ENCODE measurements around the gene CDC42BPG. TPM values are rescaled to one million over a fixed set of nuclear protein-coding genes. Genes with fewer than 3 reads are reported as not detected.
A peak's percentile ranks its signal among the peaks of the same experiment; 100 is the strongest.

The CDC42BPG gene
- total and polyA plus RNA-seq, 9 of the 15 experiments (the other 6 are each of a cell fraction or from before 2014, with no cell fraction given) = 0.04 to 8.8 (median 2.1) TPM

- TF ChIP-seq CEBPZ (IDR thresholded peaks at IDR 0.05; ENCODE audit: borderline replicate concordance, low read depth, low read length) = no peak
- TF ChIP-seq POLR3A (IDR thresholded peaks at IDR 0.05; ENCODE audit: borderline replicate concordance, extremely low read depth, insufficient read depth, insufficient read length) = no peak
- no peak for TF ChIP-seq CCAR2 (IDR thresholded peaks at IDR 0.05; ENCODE audit: low read depth, low read length)
- TF ChIP-seq KLF16 (IDR thresholded peaks at IDR 0.05) = no peak
- TF ChIP-seq NONO (IDR thresholded peaks at IDR 0.05; ENCODE audit: low read depth in 2 of 2, low read length in 1 of 2) = peak in 1 of 2 experiments; percentile 52; a peak in 1 of 4 replicates
- TF ChIP-seq ZNF589 (CRISPR knock-in tag; IDR thresholded peaks at IDR 0.05; ENCODE audit: low read depth) = peak; percentile 90
- 0 out of 2 replicates have a peak, but pooled peaks have one; percentile 53 for TF ChIP-seq DNMT1 (IDR thresholded peaks at IDR 0.05)
- no peak for TF ChIP-seq PML (IDR thresholded peaks at IDR 0.05; ENCODE audit: low read length)
- no peak for TF ChIP-seq ZC3H8 (IDR thresholded peaks at IDR 0.05)
- TF ChIP-seq ZNF224 (CRISPR knock-in tag; IDR thresholded peaks at IDR 0.05) = no peak
- TF ChIP-seq FIP1L1 (IDR thresholded peaks at IDR 0.05; ENCODE audit: low read depth, low read length, poor library complexity, severe bottlenecking) = peak; percentile 63
- peak; percentile 99 for TF ChIP-seq JUND (IDR thresholded peaks at IDR 0.05; ENCODE audit: borderline replicate concordance, low read depth, low read length)
- TF ChIP-seq JUND (tag; IDR thresholded peaks at IDR 0.05; ENCODE audit: borderline replicate concordance, low read depth, low read length) = peak; percentile 99
- TF ChIP-seq ZNF23 (CRISPR knock-in tag; IDR thresholded peaks at IDR 0.05) = no peak
- no peak for TF ChIP-seq ZNF551 (CRISPR knock-in tag; IDR thresholded peaks at IDR 0.05)
- peak; percentile 86 for TF ChIP-seq GATAD2A (IDR thresholded peaks at IDR 0.05)
- peak; percentile 89 for TF ChIP-seq TEAD4 (IDR thresholded peaks at IDR 0.05; ENCODE audit: low read length)
- peak; percentile 97 for TF ChIP-seq TEAD4 (CRISPR knock-in tag; IDR thresholded peaks at IDR 0.05; ENCODE audit: borderline replicate concordance)
- no peak for TF ChIP-seq SMARCB1 (IDR thresholded peaks at IDR 0.05; ENCODE audit: insufficient read length, low read depth)
- TF ChIP-seq EGR1 (conservative IDR thresholded peaks at IDR 0.05) = peak; percentile 60
- no peak for TF ChIP-seq SRSF3 (IDR thresholded peaks at IDR 0.05; ENCODE audit: insufficient read depth, low read length)
- TF ChIP-seq RNF2 (IDR thresholded peaks at IDR 0.05) = peak; percentile 70; the same call in 1 of the 2 replicates
- TF ChIP-seq MAX (CRISPR knock-in tag; IDR thresholded peaks at IDR 0.05) = peak; percentile 33; the same call in 1 of the 2 replicates
- TF ChIP-seq BRF1 (IDR thresholded peaks at IDR 0.05; ENCODE audit: borderline replicate concordance, extremely low read depth, insufficient read length) = no peak
- no peak for TF ChIP-seq NFATC3 (IDR thresholded peaks at IDR 0.05)
- peak; percentile 74; the same call in 1 of the 2 replicates for TF ChIP-seq ATF7 (IDR thresholded peaks at IDR 0.05)
- no peak for TF ChIP-seq NBN (IDR thresholded peaks at IDR 0.05; ENCODE audit: low read depth)
- no peak for TF ChIP-seq RUNX1 (IDR thresholded peaks at IDR 0.05; ENCODE audit: low read depth)
These were observed 10.4 kb upstream of the CDC42BPG start (continued) for GRCh38 chr11:64854534-64855502.

All from K562 (cell line).